H1 (cell line): ENCODE results near the gene TEX29. TPM values are rescaled to one million over a fixed set of nuclear protein-coding genes. Genes with fewer than 3 reads are reported as not detected.

ENCODE experiments used
- CTCF ChIA-PET: fragments of 300-600 bp; sonication (Branson Sonifier 250); formaldehyde crosslinking; loops from one replicate; lab custom pipeline; 2021; ENCODE audit not compliant: partially characterized antibody; lab: Charles Lee
- POLR2A ChIA-PET: fragments of 300-600 bp; sonication (Branson Sonifier 250); formaldehyde crosslinking; loops from one replicate; lab custom pipeline; 2021; ENCODE audit warnings: inconsistent platforms; ENCODE audit not compliant: partially characterized antibody; lab: Charles Lee
- DNase-seq, 2 experiments: peaks; one replicate each; pipeline versions ENCODE4 v3.0.0 to v3.0.0-alpha.2; 2010 to 2022; ENCODE audit warnings: low spot score in 2 of 2, low read depth in 1 of 2, mixed read lengths in 1 of 2
- FAIRE-seq: peaks from 2 replicates; lab custom pipeline; 2011; peaks lifted over from hg19 to GRCh38; lab: Jason Lieb, UNC
- H2AFZ ChIP-seq: 2 replicates; pipeline ENCODE4 v1.8.1; 2012; ENCODE audit warnings: low read length, inconsistent platforms
- H2AK5ac ChIP-seq: 2 replicates; pipeline ENCODE4 v1.6.1; 2013; ENCODE audit warnings: low read depth, low read length
- H2BK120ac ChIP-seq: replicated peaks from 2 replicates; pipeline ENCODE3; 2013; ENCODE audit warnings: low read depth, low read length, inconsistent platforms
- H2BK12ac ChIP-seq: 2 replicates; pipeline ENCODE4 v1.6.1; 2013; ENCODE audit warnings: low read depth, low read length
- H2BK15ac ChIP-seq: 2 replicates; pipeline ENCODE4 v1.6.1; 2013; ENCODE audit warnings: low read length
- H2BK20ac ChIP-seq: 2 replicates; pipeline ENCODE4 v1.6.1; 2013; ENCODE audit warnings: low read length
- H2BK5ac ChIP-seq: 2 replicates; pipeline ENCODE4 v1.6.1; 2013; ENCODE audit warnings: low read depth, low read length
- H3K14ac ChIP-seq: 2 replicates; pipeline ENCODE4 v1.6.1; 2013; ENCODE audit warnings: inconsistent platforms; ENCODE audit not compliant: insufficient read length
- H3K18ac ChIP-seq: 2 replicates; pipeline ENCODE4 v1.6.1; 2013; ENCODE audit warnings: low read length; ENCODE audit errors: extremely low read depth
- H3K23ac ChIP-seq: 2 replicates; pipeline ENCODE4 v1.6.1; 2013; ENCODE audit warnings: inconsistent platforms; ENCODE audit not compliant: insufficient read length
- H3K23me2 ChIP-seq: 2 replicates; pipeline ENCODE4 v1.6.1; 2013; ENCODE audit warnings: low read depth, low read length
- H3K27ac ChIP-seq: 2 replicates; pipeline ENCODE4 v1.6.1; 2011; ENCODE audit warnings: low read depth, low read length, inconsistent platforms
- H3K27me3 ChIP-seq, 4 experiments: replicated peaks in 1 of 4; 1 replicate in 1 of 4; 2 replicates in 3 of 4; pipeline versions ENCODE4 v1.6.1 to v1.8.1; 2011 to 2013; ENCODE audit warnings: low read length in 3 of 4, mild to moderate bottlenecking in 3 of 4, inconsistent platforms in 2 of 4, mixed read lengths in 2 of 4, moderate library complexity in 1 of 4; ENCODE audit not compliant: control insufficient read depth in 3 of 4, insufficient read depth in 3 of 4; ENCODE audit errors: extremely low read depth in 1 of 4
- H3K36me3 ChIP-seq, 4 experiments: 2 replicates each; pipeline versions ENCODE4 v1.6.1 to v1.8.1; 2011 to 2013; ENCODE audit warnings: mild to moderate bottlenecking in 4 of 4, low read length in 3 of 4, moderate library complexity in 2 of 4, control low read depth in 1 of 4, inconsistent platforms in 1 of 4; ENCODE audit not compliant: insufficient read depth in 4 of 4, control insufficient read depth in 2 of 4
- H3K4ac ChIP-seq: replicated peaks from 2 replicates; pipeline ENCODE3; 2013; ENCODE audit warnings: low read length, low read depth, mixed read lengths, inconsistent platforms; ENCODE audit not compliant: insufficient read length
- H3K4me1 ChIP-seq, 4 experiments: replicated peaks in 1 of 4; 1 replicate in 1 of 4; 2 replicates in 3 of 4; pipeline versions ENCODE4 v1.6.1 to v1.8.1; 2011 to 2013; ENCODE audit warnings: low read length in 3 of 4, inconsistent platforms in 2 of 4, mixed read lengths in 1 of 4; ENCODE audit not compliant: insufficient read depth in 4 of 4, control insufficient read depth in 3 of 4
- H3K4me2 ChIP-seq, 2 experiments: 2 replicates each; pipeline versions ENCODE4 v1.6.1 to v1.8.1; 2011 to 2013; ENCODE audit warnings: low read depth in 2 of 2, low read length in 2 of 2, control low read depth in 1 of 2, inconsistent platforms in 1 of 2, mild to moderate bottlenecking in 1 of 2; ENCODE audit not compliant: insufficient read depth in 1 of 2
- H3K4me3 ChIP-seq, 4 experiments: fragments of 200-600, 300-600 bp in 1 of 4; sonication (generic), shearing (Covaris generic), sonication (Bioruptor Twin) in 1 of 4; 2 replicates each; pipeline versions ENCODE4 v1.5.1 to v1.8.1; 2011 to 2016; ENCODE audit warnings: low read length in 4 of 4, low read depth in 3 of 4, control low read depth in 2 of 4, inconsistent platforms in 2 of 4, mild to moderate bottlenecking in 2 of 4, mixed read lengths in 1 of 4, moderate library complexity in 1 of 4; ENCODE audit not compliant: insufficient read depth in 2 of 4; ENCODE audit errors: extremely low read depth in 1 of 4
- H3K56ac ChIP-seq: replicated peaks from 2 replicates; pipeline ENCODE3; 2013; ENCODE audit warnings: low read depth, mild to moderate bottlenecking, mixed read lengths, low read length, inconsistent platforms; ENCODE audit not compliant: insufficient read length
- H3K79me1 ChIP-seq: 2 replicates; pipeline ENCODE4 v1.6.1; 2013; ENCODE audit warnings: low read depth, low read length, control low read depth
- H3K79me2 ChIP-seq, 2 experiments: 2 replicates each; pipeline versions ENCODE4 v1.6.1 to v1.8.1; 2012 to 2013; ENCODE audit warnings: low read length in 2 of 2, mild to moderate bottlenecking in 2 of 2, inconsistent platforms in 1 of 2; ENCODE audit not compliant: insufficient read depth in 2 of 2, control insufficient read depth in 1 of 2
- H3K9ac ChIP-seq, 4 experiments: replicated peaks in 1 of 4; 1 replicate in 1 of 4; 2 replicates in 3 of 4; pipeline versions ENCODE4 v1.6.1 to v1.8.1; 2011 to 2013; ENCODE audit warnings: low read depth in 3 of 4, low read length in 3 of 4, control low read depth in 2 of 4, mild to moderate bottlenecking in 2 of 4, moderate library complexity in 2 of 4, inconsistent platforms in 1 of 4; ENCODE audit errors: extremely low read depth in 1 of 4
- H3K9me3 ChIP-seq, 2 experiments: 2 replicates each; pipeline versions ENCODE4 v1.6.1 to v1.8.1; 2012 to 2013; ENCODE audit warnings: mild to moderate bottlenecking in 2 of 2, moderate library complexity in 2 of 2, control low read depth in 1 of 2, inconsistent platforms in 1 of 2, low read depth in 1 of 2, low read length in 1 of 2, mixed read lengths in 1 of 2; ENCODE audit not compliant: insufficient read depth in 2 of 2
- H4K20me1 ChIP-seq, 2 experiments: replicated peaks in 1 of 2; 2 replicates each; pipeline versions ENCODE3 to v1.8.1; 2011 to 2013; ENCODE audit warnings: inconsistent platforms in 2 of 2, low read length in 2 of 2, mild to moderate bottlenecking in 1 of 2; ENCODE audit not compliant: insufficient read depth in 2 of 2, control insufficient read depth in 1 of 2
- H4K5ac ChIP-seq: 2 replicates; pipeline ENCODE4 v1.6.1; 2013; ENCODE audit warnings: low read length, low read depth, mixed read lengths, inconsistent platforms; ENCODE audit not compliant: insufficient read length
- H4K8ac ChIP-seq: 2 replicates; pipeline ENCODE4 v1.8.0; 2013; ENCODE audit warnings: mild to moderate bottlenecking, moderate library complexity, low read length, inconsistent platforms; ENCODE audit not compliant: insufficient read depth; ENCODE audit errors: extremely low read depth
- H4K91ac ChIP-seq: replicated peaks from 2 replicates; pipeline ENCODE3; 2013; ENCODE audit warnings: low read length, mixed read lengths, inconsistent platforms; ENCODE audit not compliant: insufficient read length
- BACH1 ChIP-seq: IDR thresholded peaks from 2 replicates; pipeline ENCODE4 v1.6.1; 2012; ENCODE audit warnings: low read length, improper control_type of control experiment
- CBX5 ChIP-seq: fragments of 300-800, 300-1000 bp; sonication (generic); IDR thresholded peaks from 2 replicates; pipeline ENCODE4 v1.7.1; 2016; ENCODE audit warnings: antibody characterized with exemption, low read length, low read depth
- CBX8 ChIP-seq: fragments of 300-800, 300-1000 bp; sonication (generic); IDR thresholded peaks from 2 replicates; pipeline ENCODE4 v1.7.1; 2016; ENCODE audit warnings: low read depth, low read length, borderline replicate concordance
- CREB1 ChIP-seq: IDR thresholded peaks from 2 replicates; pipeline ENCODE4 v1.6.1; 2012; ENCODE audit warnings: inconsistent platforms
- CTBP2 ChIP-seq: IDR thresholded peaks from 2 replicates; pipeline ENCODE4 v1.7.0; 2011; ENCODE audit warnings: borderline replicate concordance, mild to moderate bottlenecking, moderate library complexity, mixed read lengths, low read length; ENCODE audit not compliant: insufficient read depth, insufficient read length
- NRF1 ChIP-seq: IDR thresholded peaks from 2 replicates; pipeline ENCODE4 v1.6.1; 2011; ENCODE audit warnings: mild to moderate bottlenecking, low read depth, low read length, improper control_type of control experiment
- RAD21 ChIP-seq, 2 experiments: IDR thresholded peaks in 1 of 2; conservative IDR thresholded peaks in 1 of 2; 2 replicates each; pipeline ENCODE4 v1.6.1; 2011; ENCODE audit warnings: low read depth in 2 of 2, low read length in 2 of 2, improper control_type of control experiment in 1 of 2, inconsistent platforms in 1 of 2, mild to moderate bottlenecking in 1 of 2, moderate library complexity in 1 of 2
- RNF2 ChIP-seq: fragments of 200-900, 300-1000 bp; sonication (generic); IDR thresholded peaks from 2 replicates; pipeline ENCODE4 v1.7.1; 2016; ENCODE audit warnings: borderline replicate concordance, low read depth, mild to moderate bottlenecking, antibody characterized with exemption, low read length; ENCODE audit not compliant: poor library complexity, severe bottlenecking; ENCODE audit errors: missing control alignments
- SP2 ChIP-seq: IDR thresholded peaks from 2 replicates; pipeline ENCODE4 v1.6.1; 2012; ENCODE audit warnings: mild to moderate bottlenecking, low read length, inconsistent platforms
- USF2 ChIP-seq: IDR thresholded peaks from 2 replicates; pipeline ENCODE4 v1.6.1; 2011; ENCODE audit warnings: low read length, improper control_type of control experiment
- WGBS, 2 experiments: shearing (Covaris generic) in 1 of 2; methylation state at CpG; one replicate each; pipeline versions ENCODE4 v1.1.6 to v1.1.7; 2013 to 2015; ENCODE audit warnings: low lambda C conversion rate in 2 of 2, mixed read lengths in 2 of 2, inconsistent platforms in 1 of 2, low coverage in 1 of 2, missing lambda C conversion rate in 1 of 2; ENCODE audit not compliant: insufficient replicate concordance in 2 of 2, insufficient coverage in 1 of 2, insufficient read length in 1 of 2; ENCODE audit errors: extremely low coverage in 1 of 2, missing lambda C conversion rate in 1 of 2; 5-methylcytosine and 5-hydroxymethylcytosine counted together
- polyA plus RNA-seq, 7 experiments: library from polyadenylated mRNA; depleted of rRNA in 3 of 7; stranded (reverse) in 5 of 7; unstranded in 2 of 7; fragments of >200 nt in 5 of 7; fragments of 200-250 nt in 2 of 7; gene quantifications; 1 replicate in 5 of 7; 2 replicates in 1 of 7; 4 replicates in 1 of 7; pipeline versions ENCODE4 v1.2.1 to v1.2.3, GENCODE V29; 2011 to 2013; ENCODE audit warnings: missing spikeins in 2 of 7, mixed read lengths in 2 of 7
- total RNA-seq: library from RNA; stranded (reverse); fragmentation: NEBNext Ultra II Directional; extraction: Animal tissue kit (Norgen Biotek cat#: 25700); gene quantifications from 2 replicates; pipeline ENCODE4 v1.2.1, GENCODE V29; 2021

Gene TEX29
- total and polyA plus RNA-seq, 2 of the 8 experiments (the other 6 are each of a cell fraction or from before 2014, with no cell fraction given) = 0.08 TPM; not detected in 1

GRCh38 chr13:111326621-111326965 is 6.2 kb downstream of the TEX29 start:
- Histone ChIP-seq H3K14ac (no peak overlapping the region), H2BK20ac (no peak overlapping the region), H3K18ac (no peak overlapping the region), H2AK5ac (no peak overlapping the region)
- TF ChIP-seq RAD21 (IDR thresholded peaks at IDR 0.05 in 1 of 2, conservative IDR thresholded peaks at IDR 0.05 in 1 of 2; ENCODE audit: low read depth in 2 of 2, low read length in 2 of 2) = no peak
- TF ChIP-seq SP2 = no peak
- no peak for TF ChIP-seq NRF1
- TF ChIP-seq BACH1 = no peak
- no peak for TF ChIP-seq RNF2
- no peak for TF ChIP-seq CTBP2
- no peak for TF ChIP-seq CBX8
- TF ChIP-seq USF2 = no peak
- no peak for TF ChIP-seq CREB1
- TF ChIP-seq CBX5 = no peak
- TF ChIP-seq, all 59 proteins: peak for 0
- no peaks in the 10 kb centered on the region for H3K27me3 ChIP-seq
- no peaks in the 10 kb centered on the region; a peak in 2 of 7 replicates for H3K4me1 ChIP-seq
- no peak overlapping the region for H3K4ac ChIP-seq
- H3K9me3 ChIP-seq = no peaks in the 10 kb centered on the region
- POLR2A ChIA-PET = no interaction called here
- H4K5ac ChIP-seq = no peak overlapping the region
- H3K79me2 ChIP-seq = no peaks in the 10 kb centered on the region
- H4K20me1 ChIP-seq = no peaks in the 10 kb centered on the region
- H3K36me3 ChIP-seq = no peaks in the 10 kb centered on the region
- no peak overlapping the region for H3K56ac ChIP-seq
- no peak overlapping the region for H4K91ac ChIP-seq
- H2BK120ac ChIP-seq = no peak overlapping the region
- no peak overlapping the region for H2BK12ac ChIP-seq
- no peak for DNase-seq
- WGBS, 2 experiments = 90% methylated on average over 14 of the region's 15 CpGs; no CpG with 5 or more reads in 1 of the 2 experiments
- no peak for FAIRE-seq
- H2BK5ac ChIP-seq = no peak overlapping the region; the same call in 1 of the 2 replicates
- CTCF ChIA-PET = no interaction called here
- H4K8ac ChIP-seq = no peak overlapping the region
- H3K23ac ChIP-seq = no peak overlapping the region
- no peak overlapping the region for H2AFZ ChIP-seq
- H3K9ac ChIP-seq = no peak overlapping the region
- no peaks in the 10 kb centered on the region for H3K23me2 ChIP-seq
- no peak overlapping the region for H3K4me3 ChIP-seq
- no peak overlapping the region for H3K27ac ChIP-seq
- no peak overlapping the region for H3K4me2 ChIP-seq
- H3K79me1 ChIP-seq = no peaks in the 10 kb centered on the region
- H2BK15ac ChIP-seq = no peak overlapping the region
